H1 (cell line): ENCODE measurements around the gene SLCO6A1.

Experiments
- BCL11A ChIP-seq, 2 experiments: IDR thresholded peaks; one replicate each; pipeline ENCODE4 v1.6.1; 2011; ENCODE audit warnings: low read depth in 2 of 2, low read length in 2 of 2, mild to moderate bottlenecking in 2 of 2
- CBX8 ChIP-seq: fragments of 300-800, 300-1000 bp; sonication (generic); IDR thresholded peaks from 2 replicates; pipeline ENCODE4 v1.7.1; 2016; ENCODE audit warnings: low read depth, low read length, borderline replicate concordance
- CEBPB ChIP-seq: IDR thresholded peaks from 2 replicates; pipeline ENCODE4 v1.6.1; 2012; ENCODE audit warnings: low read depth, low read length
- CREB1 ChIP-seq: IDR thresholded peaks from 2 replicates; pipeline ENCODE4 v1.6.1; 2012; ENCODE audit warnings: inconsistent platforms
- PHF8 ChIP-seq: fragments of 200-600 bp; sonication (generic); conservative IDR thresholded peaks from 2 replicates; pipeline ENCODE4 v1.7.1; 2012; ENCODE audit warnings: low read depth, mild to moderate bottlenecking, inconsistent platforms, low read length, moderate library complexity
- POLR2A ChIP-seq, 2 experiments: IDR thresholded peaks; 1 replicate in 1 of 2; 2 replicates in 1 of 2; pipeline ENCODE4 v1.6.1; 2011; ENCODE audit warnings: low read depth in 2 of 2, low read length in 2 of 2, mild to moderate bottlenecking in 2 of 2; ENCODE audit errors: control extremely low read depth in 1 of 2
- POLR2AphosphoS5 ChIP-seq: IDR thresholded peaks from 2 replicates; pipeline ENCODE4 v1.6.1; 2011; ENCODE audit warnings: low read depth, low read length
- SUZ12 ChIP-seq: fragments of 200-600 bp; sonication (generic); IDR thresholded peaks from 2 replicates; pipeline ENCODE4 v1.6.1; 2012; ENCODE audit warnings: mild to moderate bottlenecking, inconsistent platforms, low read length, moderate library complexity, mixed read lengths
- TCF12 ChIP-seq: IDR thresholded peaks from 2 replicates; pipeline ENCODE4 v1.6.1; 2011; ENCODE audit warnings: low read depth, mild to moderate bottlenecking, low read length
- YY1 ChIP-seq: IDR thresholded peaks from 2 replicates; pipeline ENCODE4 v1.6.1; 2011; ENCODE audit warnings: low read depth, mild to moderate bottlenecking, low read length
- TF ChIP-seq, protein P1 (sequence below), 3 experiments: IDR thresholded peaks; 1 replicate in 2 of 3; 2 replicates in 1 of 3; pipeline versions ENCODE4 v1.5.1 to v1.6.1; 2011; ENCODE audit warnings: low read length in 3 of 3, mild to moderate bottlenecking in 3 of 3, inconsistent platforms in 2 of 3, low read depth in 1 of 3, moderate library complexity in 1 of 3; ENCODE audit not compliant: insufficient read depth in 1 of 3; ENCODE audit errors: control extremely low read depth in 1 of 3
- TF ChIP-seq, protein P2 (sequence below): fragments of 300-600 bp; sonication (generic); IDR thresholded peaks from 2 replicates; pipeline ENCODE4 v1.7.1; 2012; ENCODE audit warnings: low read length, moderate library complexity, mild to moderate bottlenecking, inconsistent platforms; ENCODE audit not compliant: insufficient replicate concordance
- TF ChIP-seq, protein P3 (sequence below): IDR thresholded peaks from 2 replicates; pipeline ENCODE4 v1.6.1; 2012; ENCODE audit warnings: inconsistent platforms
- TF ChIP-seq, protein P4 (sequence below): IDR thresholded peaks from 2 replicates; pipeline ENCODE4 v1.6.1; 2012; ENCODE audit warnings: inconsistent platforms

DNA sequence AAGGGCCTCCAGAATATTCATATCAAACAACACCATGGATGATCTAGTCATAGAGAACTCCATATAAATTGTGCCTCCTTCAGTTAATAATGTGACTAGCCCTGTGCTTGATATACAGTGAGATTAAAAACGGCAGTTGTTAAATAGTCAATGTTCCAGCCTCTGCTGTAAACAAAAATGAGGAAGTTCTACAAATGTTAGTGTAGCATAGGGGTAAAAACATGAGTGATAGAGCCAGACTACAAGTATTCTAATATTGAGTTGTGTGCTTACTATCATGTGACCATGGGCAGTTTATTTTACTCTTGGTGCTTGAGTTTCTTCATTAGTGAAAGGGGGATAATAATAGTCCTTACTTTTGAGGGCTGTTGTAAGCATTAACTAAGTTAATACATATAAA is 43.3 kb upstream of the SLCO6A1 start:
- TF ChIP-seq PHF8 (no peak), POLR2A (IDR thresholded peaks at IDR 0.05; ENCODE audit: control extremely low read depth in 1 of 2, low read depth in 2 of 2, low read length in 2 of 2) (no peak), YY1 (no peak), CBX8 (no peak), SUZ12 (no peak), BCL11A (IDR thresholded peaks at IDR 0.05; ENCODE audit: low read depth in 2 of 2, low read length in 2 of 2) (no peak), CREB1 (no peak), POLR2AphosphoS5 (no peak), TCF12 (no peak), CEBPB (no peak)
- TF ChIP-seq, protein P1, sequence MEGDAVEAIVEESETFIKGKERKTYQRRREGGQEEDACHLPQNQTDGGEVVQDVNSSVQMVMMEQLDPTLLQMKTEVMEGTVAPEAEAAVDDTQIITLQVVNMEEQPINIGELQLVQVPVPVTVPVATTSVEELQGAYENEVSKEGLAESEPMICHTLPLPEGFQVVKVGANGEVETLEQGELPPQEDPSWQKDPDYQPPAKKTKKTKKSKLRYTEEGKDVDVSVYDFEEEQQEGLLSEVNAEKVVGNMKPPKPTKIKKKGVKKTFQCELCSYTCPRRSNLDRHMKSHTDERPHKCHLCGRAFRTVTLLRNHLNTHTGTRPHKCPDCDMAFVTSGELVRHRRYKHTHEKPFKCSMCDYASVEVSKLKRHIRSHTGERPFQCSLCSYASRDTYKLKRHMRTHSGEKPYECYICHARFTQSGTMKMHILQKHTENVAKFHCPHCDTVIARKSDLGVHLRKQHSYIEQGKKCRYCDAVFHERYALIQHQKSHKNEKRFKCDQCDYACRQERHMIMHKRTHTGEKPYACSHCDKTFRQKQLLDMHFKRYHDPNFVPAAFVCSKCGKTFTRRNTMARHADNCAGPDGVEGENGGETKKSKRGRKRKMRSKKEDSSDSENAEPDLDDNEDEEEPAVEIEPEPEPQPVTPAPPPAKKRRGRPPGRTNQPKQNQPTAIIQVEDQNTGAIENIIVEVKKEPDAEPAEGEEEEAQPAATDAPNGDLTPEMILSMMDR (IDR thresholded peaks at IDR 0.05; ENCODE audit: control extremely low read depth in 1 of 3, insufficient read depth in 1 of 3, low read depth in 1 of 3, low read length in 3 of 3) = no peak
- TF ChIP-seq, protein P2, sequence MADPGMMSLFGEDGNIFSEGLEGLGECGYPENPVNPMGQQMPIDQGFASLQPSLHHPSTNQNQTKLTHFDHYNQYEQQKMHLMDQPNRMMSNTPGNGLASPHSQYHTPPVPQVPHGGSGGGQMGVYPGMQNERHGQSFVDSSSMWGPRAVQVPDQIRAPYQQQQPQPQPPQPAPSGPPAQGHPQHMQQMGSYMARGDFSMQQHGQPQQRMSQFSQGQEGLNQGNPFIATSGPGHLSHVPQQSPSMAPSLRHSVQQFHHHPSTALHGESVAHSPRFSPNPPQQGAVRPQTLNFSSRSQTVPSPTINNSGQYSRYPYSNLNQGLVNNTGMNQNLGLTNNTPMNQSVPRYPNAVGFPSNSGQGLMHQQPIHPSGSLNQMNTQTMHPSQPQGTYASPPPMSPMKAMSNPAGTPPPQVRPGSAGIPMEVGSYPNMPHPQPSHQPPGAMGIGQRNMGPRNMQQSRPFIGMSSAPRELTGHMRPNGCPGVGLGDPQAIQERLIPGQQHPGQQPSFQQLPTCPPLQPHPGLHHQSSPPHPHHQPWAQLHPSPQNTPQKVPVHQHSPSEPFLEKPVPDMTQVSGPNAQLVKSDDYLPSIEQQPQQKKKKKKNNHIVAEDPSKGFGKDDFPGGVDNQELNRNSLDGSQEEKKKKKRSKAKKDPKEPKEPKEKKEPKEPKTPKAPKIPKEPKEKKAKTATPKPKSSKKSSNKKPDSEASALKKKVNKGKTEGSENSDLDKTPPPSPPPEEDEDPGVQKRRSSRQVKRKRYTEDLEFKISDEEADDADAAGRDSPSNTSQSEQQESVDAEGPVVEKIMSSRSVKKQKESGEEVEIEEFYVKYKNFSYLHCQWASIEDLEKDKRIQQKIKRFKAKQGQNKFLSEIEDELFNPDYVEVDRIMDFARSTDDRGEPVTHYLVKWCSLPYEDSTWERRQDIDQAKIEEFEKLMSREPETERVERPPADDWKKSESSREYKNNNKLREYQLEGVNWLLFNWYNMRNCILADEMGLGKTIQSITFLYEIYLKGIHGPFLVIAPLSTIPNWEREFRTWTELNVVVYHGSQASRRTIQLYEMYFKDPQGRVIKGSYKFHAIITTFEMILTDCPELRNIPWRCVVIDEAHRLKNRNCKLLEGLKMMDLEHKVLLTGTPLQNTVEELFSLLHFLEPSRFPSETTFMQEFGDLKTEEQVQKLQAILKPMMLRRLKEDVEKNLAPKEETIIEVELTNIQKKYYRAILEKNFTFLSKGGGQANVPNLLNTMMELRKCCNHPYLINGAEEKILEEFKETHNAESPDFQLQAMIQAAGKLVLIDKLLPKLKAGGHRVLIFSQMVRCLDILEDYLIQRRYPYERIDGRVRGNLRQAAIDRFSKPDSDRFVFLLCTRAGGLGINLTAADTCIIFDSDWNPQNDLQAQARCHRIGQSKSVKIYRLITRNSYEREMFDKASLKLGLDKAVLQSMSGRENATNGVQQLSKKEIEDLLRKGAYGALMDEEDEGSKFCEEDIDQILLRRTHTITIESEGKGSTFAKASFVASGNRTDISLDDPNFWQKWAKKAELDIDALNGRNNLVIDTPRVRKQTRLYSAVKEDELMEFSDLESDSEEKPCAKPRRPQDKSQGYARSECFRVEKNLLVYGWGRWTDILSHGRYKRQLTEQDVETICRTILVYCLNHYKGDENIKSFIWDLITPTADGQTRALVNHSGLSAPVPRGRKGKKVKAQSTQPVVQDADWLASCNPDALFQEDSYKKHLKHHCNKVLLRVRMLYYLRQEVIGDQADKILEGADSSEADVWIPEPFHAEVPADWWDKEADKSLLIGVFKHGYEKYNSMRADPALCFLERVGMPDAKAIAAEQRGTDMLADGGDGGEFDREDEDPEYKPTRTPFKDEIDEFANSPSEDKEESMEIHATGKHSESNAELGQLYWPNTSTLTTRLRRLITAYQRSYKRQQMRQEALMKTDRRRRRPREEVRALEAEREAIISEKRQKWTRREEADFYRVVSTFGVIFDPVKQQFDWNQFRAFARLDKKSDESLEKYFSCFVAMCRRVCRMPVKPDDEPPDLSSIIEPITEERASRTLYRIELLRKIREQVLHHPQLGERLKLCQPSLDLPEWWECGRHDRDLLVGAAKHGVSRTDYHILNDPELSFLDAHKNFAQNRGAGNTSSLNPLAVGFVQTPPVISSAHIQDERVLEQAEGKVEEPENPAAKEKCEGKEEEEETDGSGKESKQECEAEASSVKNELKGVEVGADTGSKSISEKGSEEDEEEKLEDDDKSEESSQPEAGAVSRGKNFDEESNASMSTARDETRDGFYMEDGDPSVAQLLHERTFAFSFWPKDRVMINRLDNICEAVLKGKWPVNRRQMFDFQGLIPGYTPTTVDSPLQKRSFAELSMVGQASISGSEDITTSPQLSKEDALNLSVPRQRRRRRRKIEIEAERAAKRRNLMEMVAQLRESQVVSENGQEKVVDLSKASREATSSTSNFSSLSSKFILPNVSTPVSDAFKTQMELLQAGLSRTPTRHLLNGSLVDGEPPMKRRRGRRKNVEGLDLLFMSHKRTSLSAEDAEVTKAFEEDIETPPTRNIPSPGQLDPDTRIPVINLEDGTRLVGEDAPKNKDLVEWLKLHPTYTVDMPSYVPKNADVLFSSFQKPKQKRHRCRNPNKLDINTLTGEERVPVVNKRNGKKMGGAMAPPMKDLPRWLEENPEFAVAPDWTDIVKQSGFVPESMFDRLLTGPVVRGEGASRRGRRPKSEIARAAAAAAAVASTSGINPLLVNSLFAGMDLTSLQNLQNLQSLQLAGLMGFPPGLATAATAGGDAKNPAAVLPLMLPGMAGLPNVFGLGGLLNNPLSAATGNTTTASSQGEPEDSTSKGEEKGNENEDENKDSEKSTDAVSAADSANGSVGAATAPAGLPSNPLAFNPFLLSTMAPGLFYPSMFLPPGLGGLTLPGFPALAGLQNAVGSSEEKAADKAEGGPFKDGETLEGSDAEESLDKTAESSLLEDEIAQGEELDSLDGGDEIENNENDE = no peak
- TF ChIP-seq, protein P3, sequence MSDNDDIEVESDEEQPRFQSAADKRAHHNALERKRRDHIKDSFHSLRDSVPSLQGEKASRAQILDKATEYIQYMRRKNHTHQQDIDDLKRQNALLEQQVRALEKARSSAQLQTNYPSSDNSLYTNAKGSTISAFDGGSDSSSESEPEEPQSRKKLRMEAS = no peak
- TF ChIP-seq, protein P4, sequence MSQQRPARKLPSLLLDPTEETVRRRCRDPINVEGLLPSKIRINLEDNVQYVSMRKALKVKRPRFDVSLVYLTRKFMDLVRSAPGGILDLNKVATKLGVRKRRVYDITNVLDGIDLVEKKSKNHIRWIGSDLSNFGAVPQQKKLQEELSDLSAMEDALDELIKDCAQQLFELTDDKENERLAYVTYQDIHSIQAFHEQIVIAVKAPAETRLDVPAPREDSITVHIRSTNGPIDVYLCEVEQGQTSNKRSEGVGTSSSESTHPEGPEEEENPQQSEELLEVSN = no peak
